Sigmoid colon (tissue), 7 donors: Measurements from ENCODE around the gene SCMH1. TPM values are rescaled to one million over a fixed set of nuclear protein-coding genes. Genes with fewer than 3 reads are reported as not detected.

Experiments used
- DNase-seq: peaks from one replicate; pipeline ENCODE4 v3.0.0-alpha.2; 2019
- H3K27ac ChIP-seq, 4 donors: fragments of 200-600 bp; sonication (generic); one replicate each; pipeline ENCODE4 v1.5.1; 2016 to 2019; ENCODE audit warnings: mild to moderate bottlenecking in 1 of 4
- H3K27me3 ChIP-seq, 3 donors: fragments of 200-600 bp; sonication (generic); one replicate each; pipeline ENCODE4 v1.5.1; 2019; ENCODE audit warnings: mild to moderate bottlenecking in 1 of 3
- H3K36me3 ChIP-seq, 4 donors: fragments of 200-600 bp; sonication (generic); one replicate each; pipeline ENCODE4 v1.5.1; 2016 to 2019
- H3K4me1 ChIP-seq, 4 donors: fragments of 200-600 bp; sonication (generic); one replicate each; pipeline ENCODE4 v1.5.1; 2017 to 2019
- H3K4me3 ChIP-seq, 4 donors: fragments of 200-600 bp; sonication (generic); one replicate each; pipeline ENCODE4 v1.5.1; 2017 to 2019; ENCODE audit warnings: mild to moderate bottlenecking in 2 of 4, moderate library complexity in 1 of 4
- H3K9me3 ChIP-seq, 4 donors: fragments of 200-600 bp in 3 of 4; sonication (generic) in 3 of 4; one replicate each; pipeline versions ENCODE4 v1.5.1 to v1.6.1; 2013 to 2019
- CTCF ChIP-seq, 4 experiments: fragments of 450-650 bp in 3 of 4; fragments of 200-600 bp in 1 of 4; IDR thresholded peaks; one replicate each; pipeline ENCODE4 v1.5.1; 2016 to 2019; ENCODE audit warnings: antibody characterized with exemption in 4 of 4, mild to moderate bottlenecking in 3 of 4, moderate library complexity in 2 of 4
- EP300 ChIP-seq, 4 donors: sonication (generic); formaldehyde crosslinking; IDR thresholded peaks; one replicate each; pipeline ENCODE4 v1.6.1; 2017; ENCODE audit warnings: antibody characterized with exemption in 4 of 4
- POLR2A ChIP-seq, 2 donors: fragments of 450-650 bp; IDR thresholded peaks; one replicate each; pipeline ENCODE4 v1.6.1; 2016; ENCODE audit warnings: antibody characterized with exemption in 2 of 2, mild to moderate bottlenecking in 2 of 2, moderate library complexity in 2 of 2
- POLR2AphosphoS5 ChIP-seq, 4 donors: sonication (generic); formaldehyde crosslinking; IDR thresholded peaks; one replicate each; pipeline ENCODE4 v1.6.1; 2017; ENCODE audit warnings: antibody characterized with exemption in 4 of 4
- WGBS, 2 donors: extraction: QIAGEN DNeasy Blood & Tissue Kit; methylation state at CpG; one replicate each; pipeline ENCODE4 v1.1.7; 2013; 5-methylcytosine and 5-hydroxymethylcytosine counted together
- intact Hi-C: fragments of 100-400 bp; cut with DNase I; formaldehyde crosslinking; loops from one replicate; pipeline ENCODE4 v1.15.1; 2023
- polyA plus RNA-seq, 3 donors: library from polyadenylated mRNA; stranded (reverse); fragments of 200-250 nt; gene quantifications; one replicate each; pipeline ENCODE4 v1.2.3, GENCODE V29; 2013
- total RNA-seq, 4 donors: library from RNA; depleted of rRNA; stranded (reverse); fragments of >200 nt; gene quantifications; one replicate each; pipeline ENCODE4 v1.1.0, GENCODE V29; 2016
- donor health status: healthy with polysubstance abuse.
- donor health status: Bipolar disorder and iron deficiency.
- donor health status: healthy.

The SCMH1 gene
- total and polyA plus RNA-seq, 7 donors = 10.2 to 95.8 (median 52.4) TPM

- no peak for TF ChIP-seq EP300 (IDR thresholded peaks at IDR 0.05)
- TF ChIP-seq CTCF (IDR thresholded peaks at IDR 0.05) = no peak
- TF ChIP-seq POLR2A (IDR thresholded peaks at IDR 0.05) = no peak
- Histone ChIP-seq H3K36me3 (peaks cover 0 to 58% (median 14%) of the 10 kb centered on the region in 4 donors), H3K9me3 (no peaks in the 10 kb centered on the region), H3K27ac (no peak overlapping the region), H3K27me3 (no peaks in the 10 kb centered on the region), H3K4me3 (no peak overlapping the region), H3K4me1 (no peaks in the 10 kb centered on the region)
- DNase-seq = no peak
- intact Hi-C loops = no loop called here
- WGBS, 2 donors = 88 to 92% methylated on average over 1 of the region's 1 CpG
These were observed 170.1 kb downstream of the SCMH1 start for GRCh38 chr1:41072051-41072450.

- H3K4me1 ChIP-seq = no peaks in the 10 kb centered on the region
- intact Hi-C loops = no loop called here
- H3K36me3 ChIP-seq = peaks cover 0 to 56% (median 8%) of the 10 kb centered on the region in 4 donors
- TF ChIP-seq POLR2AphosphoS5 (IDR thresholded peaks at IDR 0.05) = no peak
- no peak for TF ChIP-seq EP300 (IDR thresholded peaks at IDR 0.05)
- no peak for TF ChIP-seq CTCF (IDR thresholded peaks at IDR 0.05)
- no peak for TF ChIP-seq POLR2A (IDR thresholded peaks at IDR 0.05)
- no peaks in the 10 kb centered on the region for H3K27me3 ChIP-seq
- no peak overlapping the region for H3K27ac ChIP-seq
- WGBS, 2 donors = 95 to 97% methylated on average over 5 of the region's 5 CpGs
- no peak overlapping the region for H3K4me3 ChIP-seq
- no peak for DNase-seq
- H3K9me3 ChIP-seq = no peaks in the 10 kb centered on the region
These were observed 185.2 kb downstream of the SCMH1 start for GRCh38 chr1:41056907-41057306.

GRCh38 chr1:41053316-41053715, 188.8 kb downstream of the SCMH1 start:
- no peaks in the 10 kb centered on the region for H3K4me1 ChIP-seq
- TF ChIP-seq POLR2A (IDR thresholded peaks at IDR 0.05) = no peak
- no peak for TF ChIP-seq EP300 (IDR thresholded peaks at IDR 0.05)
- no peak for TF ChIP-seq POLR2AphosphoS5 (IDR thresholded peaks at IDR 0.05)
- no peaks in the 10 kb centered on the region for H3K9me3 ChIP-seq
- no peaks in the 10 kb centered on the region for H3K27me3 ChIP-seq
- peaks cover 0 to 60% (median 9%) of the 10 kb centered on the region in 4 donors for H3K36me3 ChIP-seq
- no peak for DNase-seq
- no peak overlapping the region for H3K27ac ChIP-seq
- intact Hi-C loops = no loop called here
- H3K4me3 ChIP-seq = no peak overlapping the region
- WGBS, 2 donors = 69 to 89% methylated on average over 2 of the region's 2 CpGs

GRCh38 chr1:41051022-41051421, 191.1 kb downstream of the SCMH1 start:
- no peak overlapping the region for H3K27ac ChIP-seq
- H3K36me3 ChIP-seq = peaks cover 0 to 81% (median 21%) of the 10 kb centered on the region in 4 donors
- no peak overlapping the region for H3K4me3 ChIP-seq
- intact Hi-C loops = no loop called here
- 54 to 80% methylated on average over 1 of the region's 1 CpG for whole genome bisulfite sequencing, 2 donors
- no peaks in the 10 kb centered on the region for H3K27me3 ChIP-seq
- TF ChIP-seq CTCF (IDR thresholded peaks at IDR 0.05) (no peak), EP300 (IDR thresholded peaks at IDR 0.05) (no peak), POLR2A (IDR thresholded peaks at IDR 0.05) (no peak), POLR2AphosphoS5 (IDR thresholded peaks at IDR 0.05) (no peak)
- H3K4me1 ChIP-seq = peaks cover 0 to 8% (median 5%) of the 10 kb centered on the region in 4 donors
- no peaks in the 10 kb centered on the region for H3K9me3 ChIP-seq
- no peak for DNase-seq

GRCh38 chr1:41048540-41048939, 193.6 kb downstream of the SCMH1 start:
- WGBS, 2 donors = 84 to 94% methylated on average over 3 of the region's 3 CpGs
- TF ChIP-seq POLR2AphosphoS5 (IDR thresholded peaks at IDR 0.05) (no peak), EP300 (IDR thresholded peaks at IDR 0.05) (no peak), CTCF (IDR thresholded peaks at IDR 0.05) (no peak), POLR2A (IDR thresholded peaks at IDR 0.05) (no peak)
- Histone ChIP-seq H3K9me3 (no peaks in the 10 kb centered on the region), H3K4me3 (no peak overlapping the region), H3K27me3 (no peaks in the 10 kb centered on the region), H3K27ac (no peak overlapping the region), H3K36me3 (peaks cover 0 to 80% (median 31%) of the 10 kb centered on the region in 4 donors), H3K4me1 (peaks cover 0 to 21% (median 15%) of the 10 kb centered on the region in 4 donors)
- DNase-seq = no peak
- intact Hi-C loops = loop anchor here (5.0 kb wide), 1 partner anchor 49 kb away; no protein-coding TSS in a partner anchor
